NCI-H128 (cell line): ENCODE measurements around the gene CHST7.

Source experiments
- DNase-seq: peaks from one replicate; lab custom pipeline; 2025; ENCODE audit not compliant: unreplicated experiment; lab: John Stamatoyannopoulos, UW

The CHST7 gene

DNA sequence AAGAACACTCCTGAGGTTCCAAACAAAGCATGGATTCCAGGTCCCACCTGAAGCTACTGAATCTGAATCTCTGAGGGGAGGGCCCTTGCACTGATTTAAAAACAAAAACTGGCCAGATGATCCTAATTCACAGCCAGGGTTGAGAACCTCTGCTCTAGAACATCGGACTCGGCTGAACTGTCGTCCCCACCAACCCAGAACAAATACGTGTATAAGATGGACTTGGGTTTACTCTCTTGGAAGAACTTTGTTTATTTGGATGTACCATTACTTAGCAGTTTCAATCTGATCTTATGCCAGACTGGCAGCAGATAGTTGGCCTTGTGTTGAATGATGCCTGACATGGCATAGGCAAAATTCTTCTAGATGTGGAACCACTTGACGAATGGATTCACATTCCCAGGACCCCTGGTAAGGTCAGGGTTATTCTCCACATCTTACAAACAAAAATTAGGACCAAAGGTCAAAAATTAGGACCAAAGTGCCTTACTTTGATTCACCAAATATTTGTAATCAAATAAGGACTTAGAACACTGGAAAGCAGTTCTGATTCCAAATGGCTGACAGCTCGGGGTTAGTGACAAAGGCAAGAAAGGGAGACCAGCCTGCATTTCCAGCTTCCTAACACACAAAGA is 29.0 kb downstream of the CHST7 start:
- no peak for DNase-seq

DNA sequence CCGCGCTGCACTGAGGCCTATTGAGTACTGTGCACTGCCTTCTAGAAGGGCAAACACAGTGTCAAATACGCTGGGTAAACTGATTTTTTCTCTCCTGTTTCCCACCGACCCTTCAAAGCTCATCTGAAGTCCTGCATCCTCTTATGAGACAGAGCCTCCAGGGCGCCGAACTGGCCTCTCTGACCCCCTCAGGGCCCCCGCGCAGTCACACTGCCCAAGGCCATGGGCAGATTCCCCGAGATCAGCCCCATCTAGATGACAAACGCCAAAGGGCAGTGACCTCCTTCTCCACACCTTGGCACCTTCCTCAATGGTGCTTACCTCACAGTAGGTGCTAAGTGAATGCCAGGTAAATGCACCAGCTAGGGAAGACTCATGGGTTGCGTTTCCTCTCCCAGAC is 34.4 kb downstream of the CHST7 start:
- no peak for DNase-seq

DNA sequence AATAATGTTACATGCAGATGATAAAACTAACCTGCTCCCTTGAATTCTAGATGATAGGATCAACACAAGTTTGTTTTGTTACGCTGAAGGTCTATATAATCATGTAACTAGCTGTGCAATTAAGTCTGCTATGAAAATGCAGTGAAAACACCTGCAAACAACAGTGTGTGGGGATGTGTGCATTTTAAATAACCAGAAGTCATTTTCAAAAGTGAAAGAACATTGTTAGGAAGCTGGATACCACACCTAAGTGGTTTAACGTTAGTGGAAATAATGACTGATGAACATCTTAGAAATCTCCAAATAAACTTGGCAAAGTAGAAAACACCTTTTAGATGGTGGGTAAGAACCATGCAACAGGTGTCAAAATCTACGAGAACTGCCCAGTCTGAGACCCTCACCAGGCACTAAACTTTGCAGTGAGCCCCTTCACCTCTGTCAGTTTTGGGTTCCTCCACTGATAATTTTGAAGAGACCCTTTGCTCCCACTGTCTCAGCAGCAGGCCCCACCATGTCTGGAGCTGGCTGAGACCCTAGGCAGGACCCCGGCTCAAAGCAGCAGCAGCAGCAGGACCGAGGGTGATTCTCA is 36.6 kb downstream of the CHST7 start:
- no peak for DNase-seq

DNA sequence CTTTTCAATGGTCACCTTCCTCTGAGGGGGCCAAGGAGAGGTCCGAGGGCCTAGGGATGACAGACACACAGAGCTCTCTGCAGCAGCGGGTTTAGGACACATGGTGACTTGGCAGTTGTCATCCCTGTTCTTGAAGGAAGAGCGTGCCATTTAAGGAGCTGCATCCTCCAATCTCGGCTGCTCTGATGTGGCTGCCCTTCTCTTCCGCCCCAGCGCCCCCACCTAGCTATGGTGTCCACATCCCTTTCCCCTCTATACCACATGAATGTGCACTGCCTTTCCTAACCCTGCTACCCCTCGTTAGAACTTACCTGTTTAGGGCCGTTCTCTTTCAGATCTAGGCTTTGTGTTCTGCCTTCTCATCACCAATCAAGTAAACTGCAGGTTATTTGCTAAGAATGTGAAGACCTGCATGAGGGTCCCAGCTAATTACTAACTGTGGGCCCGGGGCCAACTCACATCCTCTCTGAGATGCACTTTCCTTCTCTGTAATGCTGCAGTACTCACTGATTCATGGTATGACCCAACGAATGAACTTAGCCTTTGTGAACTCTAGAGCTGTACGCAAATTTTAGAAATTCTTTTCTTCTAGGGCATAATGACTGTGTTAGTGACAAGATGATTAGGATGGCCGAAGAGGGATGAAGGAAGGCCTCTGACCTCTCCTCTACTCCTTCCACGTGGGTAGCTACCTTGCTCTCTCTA is 38.2 kb downstream of the CHST7 start:
- no peak for DNase-seq

DNA sequence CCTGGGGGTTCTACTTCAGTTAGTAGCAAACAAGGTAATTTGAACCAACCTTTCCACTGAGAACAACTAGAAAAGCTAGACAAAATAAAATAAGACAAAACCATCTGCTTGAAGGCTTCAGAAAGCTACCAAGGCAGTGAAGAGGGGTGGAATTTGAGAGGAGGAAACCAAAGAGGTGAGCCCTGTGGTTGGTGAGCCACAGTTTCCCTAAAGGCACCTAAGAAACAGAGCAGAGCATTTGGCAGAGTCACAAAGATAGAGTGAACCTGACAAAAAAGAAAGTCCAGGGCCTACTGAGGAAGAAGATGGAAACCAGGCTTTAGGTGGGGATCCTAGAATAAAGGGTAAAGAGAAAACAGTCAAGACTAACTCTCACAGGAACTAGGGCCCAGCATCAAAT is 44.3 kb downstream of the CHST7 start:
- no peak for DNase-seq

DNA sequence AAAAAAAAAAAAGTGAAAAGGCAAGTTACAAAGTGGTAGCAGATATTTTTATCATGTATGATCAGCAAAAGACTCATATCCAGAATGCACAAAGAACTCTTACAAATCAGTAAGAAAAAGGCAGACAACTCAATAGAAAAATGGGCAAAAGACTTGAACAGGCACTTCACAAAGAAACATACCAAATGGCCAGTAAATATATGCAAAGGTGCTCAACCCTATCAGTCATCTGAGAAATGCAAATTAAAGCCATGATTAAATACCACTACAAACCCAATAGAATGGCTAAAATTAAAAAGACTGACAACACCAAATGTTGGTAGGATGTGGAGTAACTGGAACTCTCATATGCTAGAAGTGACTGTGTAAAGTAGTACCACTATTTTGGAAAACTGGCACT is 45.4 kb downstream of the CHST7 start:
- DNase-seq = no peak

DNA sequence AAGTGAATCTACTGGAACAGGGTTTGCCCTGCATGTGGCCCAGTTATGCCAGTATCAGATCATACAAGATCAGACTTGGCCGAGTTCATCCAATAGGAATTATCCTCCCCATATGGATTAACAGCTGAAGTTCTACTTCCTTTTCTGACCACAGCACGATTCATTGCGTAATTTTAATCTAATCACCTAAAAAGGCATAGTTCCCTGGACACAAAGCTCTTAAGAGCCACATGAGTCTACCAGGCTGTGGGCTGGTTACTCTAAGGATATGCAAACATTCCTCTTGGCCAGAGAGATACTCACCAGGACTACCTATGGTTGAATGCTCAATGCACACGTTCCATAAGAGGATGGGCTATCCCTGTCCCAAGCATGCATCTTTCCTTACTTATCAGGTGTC is 46.9 kb downstream of the CHST7 start:
- no peak for DNase-seq

DNA sequence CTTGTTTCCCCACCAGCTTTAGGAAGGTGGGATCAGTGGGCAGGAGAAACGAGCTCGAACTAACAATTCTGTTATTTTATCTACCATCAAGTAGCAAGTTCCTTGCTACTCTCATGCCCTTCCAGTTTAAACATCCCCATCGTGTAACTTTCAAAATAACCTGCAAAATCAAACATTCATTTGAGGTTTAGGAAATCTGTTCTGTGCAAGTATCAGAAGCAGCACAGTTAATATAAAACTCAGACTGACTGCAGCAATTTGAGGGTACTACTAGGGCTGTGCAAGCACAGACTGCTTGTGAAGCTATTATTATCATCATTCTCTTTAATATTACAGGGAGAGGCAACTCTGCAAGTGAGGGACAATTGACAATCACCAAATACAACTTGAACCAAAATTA is 48.0 kb downstream of the CHST7 start:
- DNase-seq = no peak

DNA sequence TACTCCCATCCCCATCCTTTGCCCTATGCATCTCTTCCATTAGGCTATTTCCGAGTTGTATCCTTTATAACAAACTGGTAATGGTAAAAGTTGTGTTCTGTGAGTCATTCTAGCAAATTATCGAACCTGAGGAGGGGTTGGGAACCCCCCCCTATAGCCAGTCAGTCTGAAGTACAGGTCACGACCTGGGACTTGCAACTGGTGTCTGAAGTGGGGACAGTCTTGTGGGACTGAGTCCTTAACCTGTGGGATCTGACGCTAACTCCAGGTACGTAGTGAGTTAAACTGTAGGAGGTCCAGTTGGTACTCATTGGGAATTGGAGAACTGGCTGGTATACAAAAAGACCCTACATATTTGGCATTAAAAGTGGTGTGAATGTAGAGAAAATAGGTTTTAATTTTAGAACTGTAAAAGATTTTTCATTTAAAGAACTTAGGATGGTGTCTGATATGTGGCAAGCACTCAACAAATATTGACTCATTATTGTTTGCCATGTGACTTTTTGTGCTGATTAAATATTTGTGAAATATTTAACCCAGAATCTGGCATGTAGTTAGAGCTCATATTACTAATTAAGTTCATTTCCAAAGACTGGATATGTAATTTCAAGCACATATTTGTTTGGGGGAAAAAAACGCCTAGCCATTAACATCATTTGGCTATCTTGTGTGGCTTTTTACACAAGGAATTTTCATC is 50.7 kb downstream of the CHST7 start:
- no peak for DNase-seq

DNA sequence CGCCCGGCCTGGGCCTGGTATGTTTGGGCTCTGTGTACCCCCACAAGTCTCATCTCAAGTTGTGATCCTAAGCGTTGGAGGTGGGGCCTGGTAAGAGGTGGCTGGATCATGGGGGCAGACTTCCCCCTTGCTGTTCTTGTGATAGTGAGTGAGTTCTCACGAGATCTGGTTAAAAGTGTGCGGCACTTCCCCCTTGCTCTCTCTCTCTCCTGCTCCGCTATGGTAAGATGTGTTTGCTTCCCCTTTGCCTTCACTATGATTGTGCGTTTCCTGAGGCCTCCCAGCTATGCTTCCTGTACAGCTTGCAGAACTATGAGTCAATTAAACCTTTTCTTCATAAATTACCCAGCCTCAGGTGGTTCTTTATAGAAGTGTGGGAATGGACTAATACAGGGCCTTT is 53.0 kb downstream of the CHST7 start:
- no peak for DNase-seq

DNA sequence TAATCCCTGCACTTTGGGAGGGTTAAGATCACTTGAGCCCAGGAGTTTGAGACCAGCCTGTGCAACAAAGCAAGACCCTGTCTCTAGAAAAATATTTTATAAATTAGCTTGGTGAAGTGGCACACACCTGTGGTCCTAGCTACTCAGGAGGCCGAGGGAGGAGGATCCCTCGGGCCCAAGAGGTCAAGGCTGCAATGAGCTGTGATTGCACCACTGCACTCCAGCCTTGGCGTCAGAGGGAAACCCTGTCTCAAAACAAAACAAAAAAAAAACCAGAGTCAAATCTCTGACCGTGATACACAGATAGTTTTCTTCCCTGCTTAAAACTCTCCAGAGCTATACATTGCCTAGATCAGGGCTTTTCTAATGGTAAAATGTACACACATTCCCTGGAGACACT is 53.5 kb downstream of the CHST7 start:
- DNase-seq = no peak

DNA sequence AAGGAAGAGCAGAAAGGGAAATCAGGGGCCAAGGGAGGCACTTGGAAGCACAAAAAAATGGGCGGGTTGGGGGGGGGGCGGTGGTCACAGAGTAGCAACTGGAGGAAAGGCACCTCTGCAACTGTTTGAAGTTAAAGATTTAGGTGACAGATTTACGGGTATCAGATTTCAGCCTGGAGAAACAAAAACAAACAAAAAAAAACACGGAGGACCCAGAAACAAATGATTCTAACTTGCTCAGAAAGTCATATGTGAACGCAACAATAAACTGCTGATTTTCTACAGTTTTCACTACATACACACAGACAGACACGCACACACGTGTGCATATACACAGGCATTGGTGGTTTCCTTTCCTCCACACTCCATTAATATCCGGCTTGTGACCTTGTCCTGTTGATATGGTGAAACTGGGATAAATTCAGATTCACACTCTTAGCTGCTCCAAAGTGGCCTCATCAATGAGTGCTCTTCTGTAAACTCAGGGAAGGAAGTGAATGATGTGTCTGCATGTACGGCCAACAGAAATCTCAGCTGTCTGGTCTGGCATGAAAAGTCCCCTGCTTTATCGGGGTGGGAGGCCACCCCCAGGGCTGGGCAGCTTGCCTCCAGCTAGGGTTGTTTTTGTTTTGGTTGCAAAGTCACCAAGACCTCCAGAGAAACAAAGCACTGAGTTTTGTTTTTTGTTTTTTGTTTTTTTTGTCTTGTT is 54.3 kb downstream of the CHST7 start:
- no peak for DNase-seq

DNA sequence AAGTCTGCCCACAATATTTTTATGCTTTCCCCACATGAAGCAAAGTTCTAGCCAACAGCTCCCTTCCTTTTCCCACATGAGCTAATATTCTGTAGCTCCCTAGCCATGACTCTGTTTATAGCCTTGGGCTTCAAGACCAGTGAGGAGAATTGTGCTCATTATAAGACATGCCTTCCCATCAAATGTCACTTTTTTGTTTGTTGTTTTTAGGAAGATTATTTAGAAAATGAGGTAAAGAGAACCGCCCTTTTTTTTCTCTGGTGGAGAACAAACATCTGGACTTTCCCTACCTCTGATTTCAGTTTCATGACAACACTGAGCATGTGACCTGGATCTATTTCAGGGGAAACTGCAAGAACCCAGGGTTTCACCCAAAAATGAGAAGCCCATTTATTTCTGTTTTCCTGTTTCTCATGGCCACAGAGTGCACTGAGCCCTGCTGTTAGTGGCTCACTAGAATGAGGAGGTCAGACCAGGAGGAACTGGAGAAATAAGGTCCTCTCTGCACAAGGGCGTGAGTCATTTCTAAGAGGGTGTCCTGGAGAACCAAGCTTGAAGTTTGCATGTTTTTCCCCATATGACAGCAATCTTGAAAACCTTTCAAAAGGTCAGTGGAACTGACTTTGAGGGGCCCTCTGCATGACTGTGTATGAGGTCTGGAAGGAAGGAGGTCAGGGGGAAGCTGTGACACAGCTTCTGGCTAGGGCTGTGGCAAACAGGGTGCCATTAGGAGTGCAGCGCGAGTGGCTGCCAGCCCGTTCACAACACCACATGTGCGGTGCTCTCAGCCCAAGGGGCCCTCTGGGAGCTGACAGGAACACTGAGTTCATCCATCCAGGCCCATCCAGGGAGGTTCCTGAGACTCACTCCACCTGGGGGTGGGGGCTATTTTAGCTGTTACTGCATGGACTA is 55.2 kb downstream of the CHST7 start:
- no peak for DNase-seq

DNA sequence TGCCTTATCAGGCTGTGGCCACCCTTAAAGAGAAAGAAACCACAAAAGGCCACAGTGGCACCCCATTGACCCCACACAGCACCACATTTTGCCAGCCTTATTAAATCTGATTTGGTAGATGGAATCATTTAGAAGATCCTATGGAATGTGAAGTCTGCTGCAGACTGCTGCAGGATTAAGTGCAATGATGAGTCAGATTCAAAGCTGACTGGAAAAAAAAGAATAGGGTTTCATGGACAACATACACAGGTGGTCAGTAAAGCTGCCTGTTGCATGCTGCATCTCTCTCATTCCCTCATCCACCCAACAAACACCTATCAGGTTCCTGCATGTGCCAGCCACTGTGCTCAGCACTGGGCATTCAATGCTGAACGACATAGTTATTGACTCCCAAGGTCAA is 56.6 kb downstream of the CHST7 start:
- no peak for DNase-seq

DNA sequence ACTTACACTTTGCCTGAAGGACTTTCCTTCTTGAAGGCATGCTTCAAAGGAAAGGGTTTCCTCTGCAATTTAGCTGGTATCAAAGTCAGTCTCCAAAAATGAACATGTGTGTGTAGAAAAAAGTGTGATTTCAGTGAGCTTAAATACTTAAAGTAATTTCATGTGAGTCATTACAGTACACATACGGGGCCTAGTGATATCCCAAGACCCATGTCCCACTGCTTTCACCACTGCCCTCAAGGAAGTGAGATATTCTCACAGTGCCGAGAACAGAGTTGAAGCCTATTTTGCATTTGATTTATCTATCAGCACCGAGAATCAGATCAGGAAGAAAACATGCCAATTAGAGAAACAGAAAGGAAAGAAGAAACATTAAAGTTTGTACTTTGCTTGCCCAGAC is 61.0 kb downstream of the CHST7 start:
- no peak for DNase-seq

DNA sequence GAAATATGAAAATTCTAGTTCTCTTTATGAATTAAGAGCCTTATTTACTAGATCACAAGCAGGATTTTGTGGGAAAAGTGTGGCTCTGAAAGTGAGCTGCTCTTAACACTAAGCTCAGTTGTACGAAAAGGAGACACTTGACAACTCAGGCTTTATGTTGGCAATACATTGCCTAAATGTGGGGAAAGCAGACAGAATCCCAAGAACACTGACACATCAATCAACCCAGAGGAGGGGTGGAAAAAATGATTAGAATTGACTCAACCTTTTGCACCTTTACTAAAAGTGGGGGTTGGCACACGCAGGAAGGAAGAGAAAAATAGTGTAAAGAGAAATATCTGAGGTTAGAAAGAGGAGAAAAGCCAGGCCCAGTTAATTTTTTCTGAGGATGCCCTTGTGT is 61.6 kb downstream of the CHST7 start:
- no peak for DNase-seq

DNA sequence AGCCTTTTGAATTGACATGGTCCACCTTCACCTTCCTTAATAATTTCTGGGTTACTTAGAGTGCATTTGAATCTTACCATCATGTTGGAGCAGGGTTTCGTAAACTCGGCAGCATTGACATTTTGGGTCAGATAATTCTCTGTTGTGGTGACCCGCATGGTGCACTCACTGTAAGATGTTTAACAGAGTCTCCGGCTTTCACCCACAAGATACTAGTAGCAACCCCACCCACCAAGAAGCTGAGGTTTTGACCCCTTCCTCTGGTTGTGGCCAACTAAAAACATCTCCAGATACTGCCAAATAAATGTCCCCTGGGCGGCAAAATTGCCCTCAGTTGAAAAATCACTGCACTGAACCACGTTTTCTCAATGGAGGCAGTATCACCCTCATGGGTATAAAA is 62.7 kb downstream of the CHST7 start:
- no peak for DNase-seq

DNA sequence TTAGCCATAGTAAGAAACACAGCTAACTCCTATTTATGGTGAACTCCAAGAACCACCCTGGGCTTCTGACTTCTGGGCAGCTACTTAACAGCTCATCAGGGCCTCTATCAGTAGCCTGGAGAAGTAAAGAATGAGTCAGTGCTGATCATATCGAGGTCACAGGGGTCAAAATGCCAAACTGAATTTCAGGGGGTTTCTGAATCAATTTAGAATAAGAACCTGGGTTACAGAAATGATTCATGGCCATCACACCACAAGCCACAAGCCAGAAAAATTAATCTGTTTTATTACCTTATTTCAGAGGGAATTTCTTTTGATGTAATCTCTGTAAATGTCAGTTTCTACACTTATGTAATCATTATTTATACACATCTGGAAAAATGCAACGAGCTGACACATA is 64.4 kb downstream of the CHST7 start:
- no peak for DNase-seq

DNA sequence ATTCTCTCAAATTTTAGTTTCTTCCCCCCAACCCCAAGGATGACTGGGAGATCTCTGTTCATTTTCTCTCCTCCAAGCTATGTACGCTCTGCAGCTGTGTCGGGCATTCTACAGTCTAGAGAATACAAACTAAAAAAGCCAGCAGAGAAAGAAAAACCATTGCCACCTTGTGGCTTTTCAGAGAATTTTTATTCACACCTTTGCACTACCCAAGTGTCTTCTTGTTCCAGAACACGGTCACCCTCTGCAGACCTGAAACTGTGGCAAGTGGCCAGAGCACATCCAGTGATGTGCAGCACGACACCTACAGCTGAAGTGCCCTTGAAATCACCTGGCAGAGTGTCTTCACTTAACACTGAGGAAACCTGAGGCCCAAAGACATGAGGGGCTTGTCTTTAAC is 68.6 kb downstream of the CHST7 start:
- DNase-seq = no peak

DNA sequence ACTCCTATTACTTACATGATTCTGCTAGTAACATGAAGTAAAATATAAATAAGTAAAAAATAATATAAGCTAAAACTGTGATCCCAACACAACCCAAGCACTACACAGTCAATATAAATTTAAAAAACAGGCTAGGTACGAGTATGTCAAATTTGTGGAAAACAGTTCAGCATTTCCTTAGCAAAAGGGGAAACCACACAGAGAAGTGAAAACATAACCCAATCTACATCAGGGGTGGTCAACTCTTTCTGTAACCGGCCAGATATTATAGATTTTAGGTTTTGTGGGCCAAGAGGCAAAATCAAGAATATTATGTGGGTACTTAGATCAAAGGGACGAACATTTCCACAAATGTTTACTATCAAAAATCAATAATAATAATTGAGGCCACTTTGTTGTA is 70.1 kb downstream of the CHST7 start:
- DNase-seq = no peak

DNA sequence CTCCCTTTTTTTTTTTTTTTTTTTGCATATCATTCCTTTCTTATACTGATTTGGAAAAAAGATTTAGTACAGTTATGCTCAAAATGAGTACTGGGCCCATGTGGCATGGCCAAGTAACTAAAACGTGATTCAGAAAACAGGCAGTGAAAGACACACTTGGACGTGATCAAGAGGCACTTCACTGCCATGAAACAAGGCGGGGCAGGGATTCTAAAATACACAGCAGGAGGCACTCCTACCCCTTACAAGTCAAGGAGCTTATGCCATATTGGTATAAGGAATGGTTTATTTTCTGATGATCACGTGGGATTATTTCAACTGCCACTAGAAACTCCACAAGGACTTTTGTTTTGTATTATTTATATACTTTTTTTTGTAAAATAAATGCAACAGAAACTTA is 72.0 kb downstream of the CHST7 start:
- no peak for DNase-seq
